ENCODE results near the gene ANO4.

The ANO4 gene

GRCh38 chr12:101001669-101002068 is 207.1 kb downstream of the ANO4 start:
- Histone ChIP-seq H3K79me2 (ENCODE audit: low read length) (no peaks in the 10 kb centered on the region), H4K20me1 (ENCODE audit: insufficient read depth, low read length) (no peaks in the 10 kb centered on the region), H3K9ac (ENCODE audit: low read length) (no peak overlapping the region), H3F3A (ENCODE audit: insufficient read depth, low read length) (no peaks in the 10 kb centered on the region), H3K9me3 (replicated peaks; ENCODE audit: insufficient read depth, low read length) (no peaks in the 10 kb centered on the region), H3K36me3 (replicated peaks; ENCODE audit: insufficient read depth, low read length) (no peaks in the 10 kb centered on the region), H3K27me3 (replicated peaks; ENCODE audit: insufficient read depth, low read length) (peaks cover 70% of the 10 kb centered on the region), H3K4me1 (ENCODE audit: low read length) (no peaks in the 10 kb centered on the region), H3K9me2 (replicated peaks; ENCODE audit: insufficient read depth, low read length) (no peaks in the 10 kb centered on the region), H2AFZ (ENCODE audit: low read length) (no peak overlapping the region), H3K27ac (ENCODE audit: low read length) (no peak overlapping the region), H3K4me2 (ENCODE audit: low read depth, low read length) (no peak overlapping the region), H3K4me3 (ENCODE audit: low read length) (no peak overlapping the region)
- no peak for TF ChIP-seq EZH2 (optimal IDR thresholded peaks at IDR 0.05; ENCODE audit: low read depth, low read length)
- no peak for TF ChIP-seq CTCF (IDR thresholded peaks at IDR 0.05; ENCODE audit: low read length)
- TF ChIP-seq EZH2phosphoT487 (IDR thresholded peaks at IDR 0.05; ENCODE audit: low read length) = no peak
- DNase-seq = no peak

DNA sequence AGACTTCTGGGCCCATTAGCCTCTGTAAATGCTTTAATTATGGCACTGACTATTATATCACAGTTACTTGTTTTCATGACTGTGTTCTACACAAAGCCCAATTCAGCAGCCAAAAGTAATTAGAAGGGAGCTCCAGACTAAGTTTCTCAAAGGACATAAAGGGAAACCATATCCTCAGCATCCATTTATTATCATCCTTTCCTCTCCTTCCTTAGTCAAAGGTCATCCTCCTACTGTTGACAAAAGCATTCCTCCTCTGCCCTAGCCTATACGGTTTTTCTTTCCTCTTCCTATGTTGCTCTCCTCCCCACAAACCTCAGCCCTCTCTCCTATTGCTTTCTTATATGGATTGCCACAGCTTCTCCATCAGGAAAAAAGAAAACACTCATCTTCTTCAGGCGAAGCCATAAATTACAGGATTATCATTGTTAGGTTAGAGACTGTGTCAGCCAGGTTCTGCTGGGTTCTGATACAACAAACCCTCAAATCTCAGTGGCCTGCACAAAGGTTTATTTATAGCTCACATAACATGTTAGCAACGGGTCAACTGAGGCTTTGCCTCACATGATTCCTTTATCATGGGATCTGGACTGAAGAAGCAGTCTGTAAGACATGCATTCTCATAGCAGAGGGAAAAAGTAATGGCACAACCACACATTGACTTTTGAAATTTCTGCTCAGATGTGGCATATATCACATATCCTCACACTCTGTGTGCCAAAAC is 208.3 kb downstream of the ANO4 start:
- Histone ChIP-seq H3K4me2 (ENCODE audit: low read depth, low read length) (no peak overlapping the region), H3K4me1 (ENCODE audit: low read length) (no peaks in the 10 kb centered on the region), H3K36me3 (replicated peaks; ENCODE audit: insufficient read depth, low read length) (no peaks in the 10 kb centered on the region), H3K9me2 (replicated peaks; ENCODE audit: insufficient read depth, low read length) (no peaks in the 10 kb centered on the region), H3K4me3 (ENCODE audit: low read length) (no peak overlapping the region), H3K9me3 (replicated peaks; ENCODE audit: insufficient read depth, low read length) (no peaks in the 10 kb centered on the region), H4K20me1 (ENCODE audit: insufficient read depth, low read length) (no peaks in the 10 kb centered on the region), H3K9ac (ENCODE audit: low read length) (no peak overlapping the region), H3K79me2 (ENCODE audit: low read length) (no peaks in the 10 kb centered on the region), H3K27ac (ENCODE audit: low read length) (no peak overlapping the region), H2AFZ (ENCODE audit: low read length) (no peak overlapping the region), H3F3A (ENCODE audit: insufficient read depth, low read length) (no peaks in the 10 kb centered on the region), H3K27me3 (replicated peaks; ENCODE audit: insufficient read depth, low read length) (peaks cover 60% of the 10 kb centered on the region)
- TF ChIP-seq CTCF (IDR thresholded peaks at IDR 0.05; ENCODE audit: low read length) (no peak), EZH2phosphoT487 (IDR thresholded peaks at IDR 0.05; ENCODE audit: low read length) (no peak), EZH2 (optimal IDR thresholded peaks at IDR 0.05; ENCODE audit: low read depth, low read length) (no peak)
- no peak for DNase-seq

GRCh38 chr12:101004898-101005297 is 210.3 kb downstream of the ANO4 start:
- no peak overlapping the region for H3K9ac ChIP-seq (ENCODE audit: low read length)
- H3K27me3 ChIP-seq (replicated peaks; ENCODE audit: insufficient read depth, low read length) = peaks cover 39% of the 10 kb centered on the region
- H3F3A ChIP-seq (ENCODE audit: insufficient read depth, low read length) = no peaks in the 10 kb centered on the region
- no peak overlapping the region for H3K4me2 ChIP-seq (ENCODE audit: low read depth, low read length)
- no peak overlapping the region for H2AFZ ChIP-seq (ENCODE audit: low read length)
- H3K4me3 ChIP-seq (ENCODE audit: low read length) = no peak overlapping the region
- TF ChIP-seq EZH2 (optimal IDR thresholded peaks at IDR 0.05; ENCODE audit: low read depth, low read length) (no peak), EZH2phosphoT487 (IDR thresholded peaks at IDR 0.05; ENCODE audit: low read length) (no peak), CTCF (IDR thresholded peaks at IDR 0.05; ENCODE audit: low read length) (no peak)
- H3K9me2 ChIP-seq (replicated peaks; ENCODE audit: insufficient read depth, low read length) = no peaks in the 10 kb centered on the region
- no peaks in the 10 kb centered on the region for H3K79me2 ChIP-seq (ENCODE audit: low read length)
- no peaks in the 10 kb centered on the region for H4K20me1 ChIP-seq (ENCODE audit: insufficient read depth, low read length)
- H3K27ac ChIP-seq (ENCODE audit: low read length) = no peak overlapping the region
- no peaks in the 10 kb centered on the region for H3K4me1 ChIP-seq (ENCODE audit: low read length)
- H3K9me3 ChIP-seq (replicated peaks; ENCODE audit: insufficient read depth, low read length) = no peaks in the 10 kb centered on the region
- no peak for DNase-seq
- no peaks in the 10 kb centered on the region for H3K36me3 ChIP-seq (replicated peaks; ENCODE audit: insufficient read depth, low read length)
